Activated T-cell treated with anti-CD3 and anti-CD28 coated beads, Interleukin-2, amount 50 U/mL, for 48 hours (primary cell): Measurements from ENCODE around the gene ANXA3.
A peak's percentile ranks its signal among the peaks of the same experiment; 100 is the strongest.
"Not testable (repeated sequence)": the region's sequence is repeated elsewhere in the genome, so short reads cannot be mapped to it uniquely, and the experiment has no call there.

Experiments used
- DNase-seq, 2 experiments: peaks; one replicate each; pipeline ENCODE4 v3.0.0-alpha.2; 2020

ANXA3 gene, protein sequence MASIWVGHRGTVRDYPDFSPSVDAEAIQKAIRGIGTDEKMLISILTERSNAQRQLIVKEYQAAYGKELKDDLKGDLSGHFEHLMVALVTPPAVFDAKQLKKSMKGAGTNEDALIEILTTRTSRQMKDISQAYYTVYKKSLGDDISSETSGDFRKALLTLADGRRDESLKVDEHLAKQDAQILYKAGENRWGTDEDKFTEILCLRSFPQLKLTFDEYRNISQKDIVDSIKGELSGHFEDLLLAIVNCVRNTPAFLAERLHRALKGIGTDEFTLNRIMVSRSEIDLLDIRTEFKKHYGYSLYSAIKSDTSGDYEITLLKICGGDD

DNA sequence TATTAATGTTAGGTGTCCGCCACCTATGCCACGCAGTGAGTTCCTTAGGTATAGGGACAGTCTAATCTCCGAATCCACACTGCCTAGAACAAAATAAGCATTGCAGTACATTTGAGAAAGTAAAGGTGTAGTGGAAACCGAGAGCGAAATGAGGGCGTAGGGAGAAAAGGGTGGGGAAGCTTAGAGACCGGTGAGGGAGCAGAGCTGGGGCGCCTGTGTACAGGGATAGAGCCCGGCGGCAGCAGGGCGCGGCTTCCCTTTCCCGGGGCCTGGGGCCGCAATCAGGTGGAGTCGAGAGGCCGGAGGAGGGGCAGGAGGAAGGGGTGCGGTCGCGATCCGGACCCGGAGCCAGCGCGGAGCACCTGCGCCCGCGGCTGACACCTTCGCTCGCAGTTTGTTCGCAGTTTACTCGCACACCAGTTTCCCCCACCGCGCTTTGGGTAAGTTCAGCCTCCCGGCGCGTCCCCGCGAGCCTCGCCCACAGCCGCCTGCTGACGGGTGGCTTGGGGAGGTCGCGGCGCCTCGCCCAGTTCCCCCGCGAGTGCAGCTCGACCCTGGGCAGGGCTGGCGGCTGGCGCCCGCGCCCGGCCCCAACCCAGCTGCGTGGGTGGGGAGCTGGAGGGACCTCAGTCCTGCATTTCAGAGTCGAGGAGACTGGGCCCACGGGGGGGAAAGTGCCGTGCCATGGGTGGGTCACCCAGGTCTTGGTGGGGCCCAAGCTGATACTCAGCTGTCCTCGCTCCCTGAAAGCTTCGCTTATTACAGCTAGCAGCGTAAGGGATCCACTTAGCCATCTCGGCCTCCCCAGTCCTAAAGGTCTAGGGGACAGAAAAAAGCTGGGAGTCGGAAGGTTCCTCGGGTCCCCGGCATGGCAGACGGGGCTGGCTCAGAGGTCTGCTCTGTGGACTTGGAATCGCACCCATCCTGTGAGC lies at the start of gene ANXA3:
ANXA3 (plus strand) TSS at position 351 of the 932 bp plus-strand sequence. CDS start 2,704 bp downstream, outside the sequence.
- peak; percentile 25 to 32 for DNase-seq

DNA sequence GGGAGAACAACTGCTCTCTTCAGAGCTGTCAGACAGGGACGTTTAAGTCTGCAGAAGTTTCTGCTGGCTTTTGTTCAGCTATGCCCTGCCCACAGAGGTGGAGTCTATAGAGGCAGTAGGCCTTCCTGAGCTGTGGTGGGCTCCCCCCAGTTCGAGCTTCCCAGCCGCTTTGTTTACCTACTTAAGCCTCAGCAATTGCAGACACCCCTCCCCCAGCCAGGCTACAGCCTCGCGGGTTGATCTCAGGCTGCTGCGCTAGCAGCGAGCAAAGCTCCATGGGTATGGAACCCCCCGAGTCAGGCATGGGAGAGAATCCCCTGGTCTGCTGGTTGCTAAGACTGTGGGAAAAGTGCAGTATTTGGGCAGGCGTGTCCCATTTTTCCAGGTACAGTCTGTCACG lies 45.3 kb upstream of the ANXA3 start:
- DNase-seq: not testable (repeated sequence)

DNA sequence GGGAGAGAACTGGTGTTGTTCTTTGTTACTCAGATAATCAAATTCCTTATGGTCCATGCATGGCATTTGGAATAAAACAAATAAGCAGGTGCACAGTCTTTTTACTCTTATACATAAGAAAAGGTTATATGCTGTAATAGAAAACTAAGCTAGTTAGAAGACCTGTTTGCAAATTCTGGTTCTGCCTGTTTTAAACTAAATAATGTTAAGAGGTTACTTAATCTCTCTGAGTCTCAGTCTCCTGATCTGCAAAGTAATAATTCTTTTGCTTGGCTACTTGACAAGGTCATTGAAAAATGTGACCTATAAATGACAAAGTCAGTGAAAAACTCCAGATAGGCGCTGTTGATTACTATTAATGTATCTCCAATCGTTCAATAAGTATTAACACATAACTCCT lies 42.5 kb upstream of the ANXA3 start:
- no peak for DNase-seq

DNA sequence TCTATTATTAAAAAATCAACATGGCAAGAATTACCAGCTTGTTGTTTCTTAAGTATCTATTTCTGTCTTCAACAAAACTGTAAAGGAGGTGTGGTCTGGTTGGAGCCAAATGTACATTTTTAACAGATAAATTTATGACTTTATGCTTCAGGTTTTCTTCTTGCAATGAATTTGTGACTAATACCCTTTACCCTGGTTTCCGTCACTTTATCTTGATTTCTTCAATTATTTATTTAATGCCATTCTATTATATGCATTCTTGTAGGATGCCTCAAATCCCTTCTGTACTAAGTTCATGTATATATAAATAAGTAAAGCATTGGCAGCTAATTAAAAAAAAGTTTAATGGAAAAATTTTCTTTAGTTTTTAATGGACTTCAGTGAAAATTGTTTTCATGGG lies 41.5 kb upstream of the ANXA3 start:
- DNase-seq: no peak

DNA sequence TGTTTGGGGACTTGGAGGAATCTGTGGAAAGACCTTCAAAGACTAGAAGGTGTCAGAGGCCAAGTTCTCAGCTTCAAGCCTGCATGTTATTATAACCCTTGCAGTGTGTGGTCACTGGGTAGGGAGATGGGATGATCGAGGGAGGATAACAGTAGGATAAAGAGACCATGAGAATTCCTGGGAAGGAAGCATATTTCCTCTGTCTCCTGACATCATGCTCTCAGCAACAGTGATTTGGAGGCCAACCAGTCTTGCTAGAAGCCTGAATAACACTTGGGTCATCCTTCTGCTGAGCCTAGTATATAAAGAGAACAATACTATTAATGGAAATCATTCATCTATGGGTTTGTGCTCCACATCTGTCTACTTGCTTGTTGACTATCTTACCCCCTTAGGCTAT lies 40.9 kb upstream of the ANXA3 start:
- no peak for DNase-seq

DNA sequence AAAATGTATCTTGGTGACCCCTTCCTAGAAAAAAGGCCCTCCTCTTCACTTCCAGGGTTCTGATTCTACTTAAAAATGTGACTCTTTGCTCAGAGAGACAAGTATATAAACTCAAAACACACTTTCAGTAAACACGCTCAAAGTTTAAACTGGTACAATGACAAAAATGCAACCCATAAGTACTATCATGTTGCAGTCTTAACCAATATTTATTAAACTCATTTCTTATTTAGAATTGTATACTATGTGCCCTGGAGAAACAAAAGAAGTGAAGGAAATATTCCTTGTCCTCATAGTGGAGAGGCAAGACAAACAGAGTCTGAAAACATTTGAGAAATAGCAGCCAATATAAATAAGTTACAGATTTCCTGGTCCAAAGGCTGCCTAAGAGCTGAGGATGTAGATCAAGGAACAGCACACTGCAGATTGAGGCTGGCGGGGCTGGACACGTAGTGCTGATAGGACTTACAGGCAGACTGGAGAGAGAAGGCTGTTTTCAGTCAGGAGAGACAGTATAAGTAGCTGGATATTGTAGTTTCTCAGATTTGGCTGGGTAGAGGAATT lies 39.1 kb upstream of the ANXA3 start:
- DNase-seq: no peak

DNA sequence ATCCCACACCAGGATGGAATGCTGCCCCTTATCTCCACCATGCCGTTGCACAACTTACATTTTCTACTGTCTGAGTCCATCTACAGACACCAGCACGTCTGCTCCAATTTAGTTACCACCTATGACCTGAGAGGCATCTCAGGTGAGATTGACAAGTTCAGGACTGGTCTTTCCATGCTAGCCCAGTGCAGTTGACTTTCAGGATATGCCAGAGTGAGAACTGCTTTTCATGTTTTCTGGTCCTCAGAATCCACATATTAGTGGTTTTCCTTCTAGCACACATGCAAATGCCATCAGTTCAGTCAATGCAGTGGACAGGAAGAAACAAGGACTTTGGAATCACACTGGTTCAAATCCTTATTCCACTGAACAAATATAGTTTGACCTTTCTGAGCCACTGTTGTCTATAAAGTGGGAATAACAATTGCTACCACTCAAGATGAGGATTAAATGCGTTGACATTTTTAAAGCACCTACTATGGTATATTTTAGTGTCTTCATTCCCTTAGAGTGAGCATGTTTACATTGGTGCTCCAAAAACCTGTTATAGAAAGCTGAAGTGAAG lies 38.1 kb upstream of the ANXA3 start:
- DNase-seq: no peak

DNA sequence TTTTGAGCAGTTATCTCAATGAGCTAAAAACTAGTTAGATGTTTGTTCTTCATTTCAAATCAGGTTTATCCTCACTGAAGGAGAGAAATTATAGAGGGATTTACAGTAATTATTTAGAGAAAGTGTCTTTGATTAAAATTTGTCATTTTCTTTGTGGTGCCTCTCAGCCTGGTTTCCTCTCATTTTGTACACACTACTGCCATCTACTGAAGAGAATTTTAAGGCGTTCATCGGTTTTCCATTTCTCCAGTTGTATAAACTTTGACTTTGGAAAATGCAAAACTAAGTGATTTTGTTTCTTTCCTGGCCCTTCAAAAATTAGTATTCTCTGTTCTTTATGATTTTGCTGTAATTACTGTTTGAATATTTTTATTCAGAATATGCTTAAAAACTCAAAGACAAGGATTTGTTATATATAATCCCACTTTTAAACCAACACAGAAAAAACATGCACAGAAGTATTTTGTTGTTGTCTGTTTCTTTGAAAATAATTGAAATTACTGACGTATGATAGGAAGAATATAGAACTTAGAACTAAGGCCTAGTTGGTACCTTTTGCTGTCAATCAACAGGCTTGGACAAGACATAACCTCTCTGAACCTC lies 34.4 kb upstream of the ANXA3 start:
- no peak for DNase-seq

DNA sequence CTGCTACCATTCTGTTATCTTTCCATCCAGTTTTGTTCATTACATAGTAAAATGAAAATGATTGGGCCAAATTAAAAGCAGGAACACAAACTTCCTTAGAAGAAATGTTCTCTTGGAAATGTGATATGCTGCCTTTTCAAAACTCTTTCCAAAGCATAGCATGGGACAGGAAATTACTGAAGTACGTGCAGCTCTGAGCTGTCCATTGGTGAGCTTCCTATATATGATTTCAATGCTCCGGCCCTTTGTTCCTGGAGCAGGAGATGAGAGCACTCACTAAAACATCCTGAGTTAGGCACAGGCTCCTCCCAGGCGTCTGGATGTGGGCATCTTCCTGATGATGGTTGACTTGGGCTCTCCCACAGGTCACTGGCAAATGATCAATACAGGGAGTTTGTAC lies 33.0 kb upstream of the ANXA3 start:
- no peak for DNase-seq

DNA sequence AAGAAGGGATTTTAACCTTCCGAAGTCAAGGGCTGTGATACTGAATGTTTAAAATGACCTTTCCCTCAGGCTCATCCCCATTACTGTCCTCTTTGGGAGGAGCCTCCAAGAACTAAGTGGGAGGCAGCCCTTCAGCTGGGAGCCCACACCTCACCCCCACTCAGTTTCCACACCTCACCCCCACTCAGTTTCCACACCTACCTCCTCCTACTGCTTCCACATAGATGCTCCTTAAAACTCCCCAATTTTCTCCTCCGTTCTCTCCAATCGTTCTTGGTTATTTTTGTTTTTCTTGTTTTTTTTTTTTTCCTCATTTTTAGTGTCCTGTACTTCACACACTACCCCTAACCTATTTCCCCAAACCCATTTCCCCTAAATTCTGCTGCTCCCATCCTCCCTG lies 31.6 kb upstream of the ANXA3 start:
- DNase-seq: no peak

DNA sequence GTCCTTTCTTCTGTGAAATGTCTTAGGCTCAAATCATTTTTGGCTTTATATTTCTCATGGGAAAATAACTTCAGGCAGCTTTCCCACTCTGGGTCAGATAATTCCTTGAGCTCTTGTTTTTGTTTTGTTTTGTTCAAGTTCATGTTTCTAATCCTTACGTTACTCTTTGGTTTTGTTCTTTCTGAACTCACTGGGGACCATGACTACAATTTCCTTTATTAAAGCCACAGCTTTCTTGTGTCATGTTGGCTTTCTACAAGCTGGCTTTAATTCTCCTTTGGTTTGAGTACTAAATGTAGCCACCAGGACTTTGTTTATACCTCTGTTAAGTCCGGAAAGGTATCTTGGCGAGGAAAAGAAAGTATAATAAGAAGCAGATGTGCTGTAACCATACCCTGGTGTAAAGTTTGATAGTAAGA lies 30.8 kb upstream of the ANXA3 start:
- DNase-seq: no peak

DNA sequence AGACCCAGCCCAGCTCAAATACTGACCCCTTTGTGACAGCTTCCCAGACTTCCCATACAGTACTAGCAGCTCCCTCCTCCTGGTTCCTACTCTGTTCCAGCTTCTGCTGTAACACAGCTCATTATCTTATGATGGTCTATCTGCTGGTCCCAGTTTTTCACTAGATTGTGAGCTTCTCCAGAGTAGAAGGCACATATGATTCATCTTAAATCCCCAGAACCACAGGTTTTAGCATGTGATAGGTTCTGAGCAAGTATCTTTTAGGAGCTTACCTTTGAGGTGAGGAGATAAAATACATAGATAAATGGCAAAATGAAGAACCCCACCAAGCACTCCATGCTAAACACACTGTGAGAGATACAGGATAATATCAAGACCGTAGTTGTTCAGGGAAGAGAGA lies 27.6 kb upstream of the ANXA3 start:
- no peak for DNase-seq

DNA sequence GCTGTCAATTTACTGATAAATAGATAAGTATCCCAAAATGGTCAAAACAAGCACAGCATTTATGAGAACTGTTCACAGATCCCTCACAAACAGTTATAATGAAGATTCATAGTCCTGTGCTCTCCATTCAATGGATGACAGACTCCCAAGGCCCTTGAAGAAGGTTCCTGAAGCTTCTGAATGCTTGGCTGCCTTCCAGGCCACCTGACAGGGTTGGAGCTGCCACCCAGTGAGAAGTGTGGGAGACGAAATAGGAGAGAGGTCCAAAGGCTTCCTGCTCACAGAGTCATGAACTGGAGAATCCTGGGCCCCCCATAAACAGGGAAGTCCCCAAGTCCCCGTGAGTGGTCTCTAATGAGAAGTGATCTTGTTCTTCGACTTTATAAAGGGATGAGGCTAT lies 26.0 kb upstream of the ANXA3 start:
- DNase-seq: no peak

DNA sequence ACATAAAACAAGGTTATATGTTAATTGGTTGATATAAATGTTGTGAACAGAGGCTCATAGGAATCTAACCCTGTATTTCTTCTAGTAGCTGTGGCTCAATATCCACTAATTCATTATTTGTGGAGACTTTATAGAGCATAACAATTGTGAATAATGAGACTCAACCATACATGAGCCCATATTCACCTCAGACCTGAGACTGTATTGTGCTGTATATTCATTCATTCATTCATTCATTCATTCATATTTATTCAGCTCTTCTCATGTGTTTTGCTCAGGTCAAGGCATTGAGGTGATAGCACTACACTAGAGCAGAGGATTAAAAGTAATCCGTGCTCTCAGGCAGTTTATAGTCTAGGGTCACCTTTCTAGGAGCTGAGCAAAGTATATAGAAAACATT lies 24.5 kb upstream of the ANXA3 start:
- no peak for DNase-seq

DNA sequence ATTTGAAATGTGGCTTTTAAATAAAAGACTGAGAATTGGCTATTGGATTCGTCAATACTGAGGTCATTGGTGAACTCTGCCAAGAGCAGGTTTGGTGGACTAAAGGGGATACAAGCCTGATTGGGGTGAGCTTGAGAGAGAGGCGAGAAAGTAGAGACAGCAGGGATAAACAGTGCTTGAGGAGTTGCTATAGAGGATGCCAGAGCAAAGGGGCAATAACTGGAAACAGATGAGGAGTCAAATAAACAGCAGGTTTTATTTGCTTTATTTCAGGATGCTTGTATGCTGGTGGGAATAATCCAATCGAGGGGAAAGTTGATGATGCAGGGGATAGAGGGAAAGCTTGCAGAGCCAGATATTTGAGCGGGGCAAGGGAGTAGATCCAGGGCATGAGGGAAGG lies 24.0 kb upstream of the ANXA3 start:
- DNase-seq: no peak

DNA sequence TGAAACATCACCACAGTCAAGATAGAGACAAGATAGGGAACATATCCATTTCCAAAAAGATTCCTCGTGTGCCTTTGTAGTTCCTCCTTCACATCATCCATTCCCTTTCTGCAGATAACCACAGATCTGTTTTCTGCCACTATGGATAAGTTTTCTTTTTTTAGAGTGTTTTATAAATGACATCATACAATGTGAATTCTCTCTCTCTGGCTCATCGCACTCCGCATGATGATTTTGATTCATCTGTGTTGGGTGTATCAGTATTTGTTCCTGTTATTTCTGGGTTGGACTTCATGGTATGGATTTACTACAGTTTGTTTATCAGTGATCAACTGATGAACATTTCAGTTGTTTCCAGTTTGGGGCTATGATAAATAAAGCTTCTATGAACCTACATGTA lies 23.2 kb upstream of the ANXA3 start:
- DNase-seq: no peak

DNA sequence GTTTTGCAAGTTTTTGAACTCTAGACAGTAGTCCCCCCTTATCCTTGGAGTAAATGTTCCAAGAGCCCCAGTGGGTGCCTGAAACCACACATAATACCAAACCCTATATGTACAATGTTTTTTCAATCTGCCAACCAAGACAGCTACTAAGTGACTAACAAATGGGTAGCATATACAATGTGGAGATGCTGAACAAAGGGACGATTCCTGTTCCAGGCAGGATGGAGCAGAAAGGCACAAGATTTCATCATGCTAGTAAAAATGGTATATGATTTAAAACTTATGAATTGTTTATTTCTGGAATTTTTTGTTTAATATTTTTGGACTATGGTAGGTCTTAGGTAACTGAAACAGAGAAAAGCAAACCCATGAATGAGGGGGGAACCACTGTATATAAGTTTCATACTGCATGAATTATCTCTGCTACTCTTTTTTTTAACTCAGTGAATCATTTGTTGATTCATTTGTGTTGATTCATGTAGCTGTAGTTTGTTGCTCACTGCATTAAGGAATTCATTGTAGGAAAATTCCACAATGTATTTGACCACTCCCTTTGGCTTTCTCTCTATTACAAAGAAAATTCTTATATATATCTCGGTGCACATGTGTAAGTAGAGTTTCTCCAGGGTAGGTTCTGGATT lies 21.9 kb upstream of the ANXA3 start:
- DNase-seq: no peak

DNA sequence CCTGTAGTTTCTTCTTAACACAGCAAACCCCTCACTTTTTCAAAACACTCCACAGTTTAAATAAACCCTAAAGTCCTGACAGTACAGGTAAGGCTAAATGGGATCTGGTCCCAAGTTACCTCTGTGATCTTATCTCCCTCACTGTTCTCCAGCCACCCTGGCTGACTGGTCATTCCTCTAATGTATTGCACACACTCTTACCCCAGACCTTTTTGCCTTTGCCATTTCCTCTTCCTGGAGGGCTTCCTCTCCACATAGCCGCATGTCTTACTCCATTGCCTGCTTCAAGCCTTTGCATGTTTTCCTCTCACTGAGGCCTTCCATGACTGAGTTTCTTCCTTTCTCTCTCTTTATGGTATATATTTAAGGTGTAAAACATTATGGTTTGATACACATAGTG lies 19.5 kb upstream of the ANXA3 start:
- DNase-seq: no peak

DNA sequence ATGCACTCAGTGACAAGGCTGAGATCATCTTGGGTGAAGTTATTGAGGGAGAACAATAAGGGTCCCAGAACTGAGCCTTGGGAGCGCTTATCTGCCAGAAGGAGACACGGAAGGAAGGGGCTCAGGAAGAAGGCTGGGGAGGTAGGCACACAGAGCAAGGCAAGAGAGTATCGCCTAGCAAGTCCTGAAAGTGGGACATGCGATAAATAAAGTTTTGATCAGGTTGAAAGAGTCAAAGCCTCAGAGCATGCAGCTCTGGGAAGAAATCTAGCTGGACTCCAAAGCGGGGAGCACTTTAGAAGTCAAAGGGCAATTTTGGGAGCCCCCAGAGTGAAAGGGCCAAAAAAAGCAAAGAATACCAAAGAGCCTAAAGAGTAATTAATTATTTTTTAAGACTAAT lies 17.7 kb upstream of the ANXA3 start:
- DNase-seq: no peak

DNA sequence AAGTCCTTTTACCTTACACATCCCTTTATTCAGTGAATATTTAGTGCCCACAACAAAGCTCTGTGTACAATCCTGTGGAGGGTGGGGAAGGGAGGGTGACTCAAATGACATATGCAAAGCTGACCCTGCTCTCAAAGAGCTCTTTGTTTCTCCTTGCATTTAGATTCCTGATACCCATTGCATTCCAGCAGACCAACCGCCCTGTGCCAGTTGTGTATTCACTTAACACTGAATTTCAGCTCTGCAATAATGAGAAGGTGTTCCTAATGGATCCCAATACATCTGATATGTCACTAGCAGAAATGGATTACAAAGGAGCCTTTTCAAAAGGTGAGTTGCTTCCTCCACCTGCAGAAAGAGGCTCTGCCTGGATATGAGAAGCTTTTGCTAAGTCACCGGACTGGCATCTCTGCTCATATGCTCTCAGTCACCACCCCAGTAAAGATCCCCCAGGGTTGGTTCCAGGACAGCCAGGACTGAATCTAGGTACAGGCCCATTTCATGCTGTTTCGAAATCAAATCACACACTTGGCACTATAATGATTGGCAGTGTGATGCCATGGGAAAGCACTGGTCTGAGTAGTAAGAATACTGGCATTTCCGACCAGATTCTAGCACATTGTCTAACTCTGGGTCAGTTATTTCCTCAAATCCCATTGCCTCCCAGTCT lies 17.1 kb upstream of the ANXA3 start:
- no peak for DNase-seq

DNA sequence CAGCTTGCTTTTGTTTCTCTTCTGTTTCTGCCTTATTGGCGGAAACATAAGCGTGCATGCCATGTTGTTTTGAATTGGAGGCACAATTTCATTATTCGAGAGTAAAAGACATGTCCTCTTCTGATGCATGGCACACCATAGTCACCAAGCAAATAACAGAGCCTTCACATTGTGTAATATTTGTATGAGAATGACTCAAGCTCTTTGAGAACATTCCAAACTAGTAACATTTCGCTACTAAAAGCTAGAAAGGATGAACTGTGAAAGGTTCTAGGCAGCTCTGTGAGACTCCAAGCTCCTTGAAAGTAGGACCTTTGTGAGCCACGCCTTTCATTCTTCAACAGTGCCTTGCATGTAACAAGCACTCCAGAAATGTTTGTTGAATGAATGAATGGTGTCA lies 9.2 kb upstream of the ANXA3 start:
- no peak for DNase-seq
